HG02610 (cell line): ENCODE results near the gene SLC25A29.
"Not testable (repeated sequence)": the region's sequence is repeated elsewhere in the genome, so short reads cannot be mapped to it uniquely, and the experiment has no call there.

ENCODE experiments used
- ATAC-seq: cut with Tn5 transposase; IDR thresholded peaks from one replicate; pipeline ENCODE4 v1.9.1; 2021; ENCODE audit warnings: mild to moderate bottlenecking, moderate library complexity; ENCODE audit not compliant: unreplicated experiment

Gene SLC25A29, protein sequence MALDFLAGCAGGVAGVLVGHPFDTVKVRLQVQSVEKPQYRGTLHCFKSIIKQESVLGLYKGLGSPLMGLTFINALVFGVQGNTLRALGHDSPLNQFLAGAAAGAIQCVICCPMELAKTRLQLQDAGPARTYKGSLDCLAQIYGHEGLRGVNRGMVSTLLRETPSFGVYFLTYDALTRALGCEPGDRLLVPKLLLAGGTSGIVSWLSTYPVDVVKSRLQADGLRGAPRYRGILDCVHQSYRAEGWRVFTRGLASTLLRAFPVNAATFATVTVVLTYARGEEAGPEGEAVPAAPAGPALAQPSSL

DNA sequence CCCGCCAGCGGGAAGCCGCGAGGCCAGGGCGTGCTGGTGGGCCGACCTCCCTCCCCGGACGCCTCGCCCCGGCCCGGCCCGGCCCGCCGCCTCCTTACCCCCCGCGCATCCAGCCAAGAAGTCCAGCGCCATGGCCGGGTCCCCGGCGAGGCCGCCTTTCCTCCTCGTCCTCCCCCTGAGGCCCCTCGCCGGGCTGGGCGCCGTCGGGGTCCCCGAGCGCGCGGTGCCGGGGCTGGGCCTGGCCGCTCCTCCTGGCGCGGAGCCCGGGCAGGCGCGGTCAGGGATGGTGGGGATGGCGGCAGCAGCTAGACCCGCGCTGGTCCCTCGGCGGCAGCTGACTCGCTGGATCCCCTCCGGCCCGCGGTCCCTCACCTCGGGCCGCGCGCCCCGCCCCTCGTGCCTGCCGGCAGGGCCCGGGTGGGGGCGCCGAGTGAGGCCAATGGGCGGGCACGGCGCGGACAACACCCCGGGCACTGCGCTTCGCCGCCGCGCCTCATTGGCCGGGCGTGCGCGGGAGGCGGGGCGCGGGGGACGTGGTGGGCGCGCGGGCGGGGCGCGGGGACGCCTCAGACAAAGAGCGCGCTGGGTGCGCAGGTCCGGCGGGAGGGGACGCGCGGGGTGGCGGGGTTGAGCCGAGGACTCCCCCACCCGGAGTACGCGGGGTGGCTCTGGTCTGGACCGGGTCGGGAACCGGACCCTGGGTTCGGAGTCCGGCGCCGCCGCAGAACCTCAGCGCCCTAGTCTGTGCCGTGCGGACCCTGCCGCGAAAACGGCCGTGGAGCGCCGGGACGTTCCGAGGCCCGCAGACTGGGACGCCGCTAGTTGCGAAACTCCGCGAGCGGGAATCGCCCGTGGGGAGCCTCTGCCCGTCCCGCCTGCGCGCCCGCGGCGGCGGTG lies at the start of gene SLC25A29:
SLC25A29 (minus strand) TSS at position 344 of the 897 bp plus-strand sequence; CDS start at position 132, 212 bp downstream.
- peak; percentile 84 for ATAC-seq

DNA sequence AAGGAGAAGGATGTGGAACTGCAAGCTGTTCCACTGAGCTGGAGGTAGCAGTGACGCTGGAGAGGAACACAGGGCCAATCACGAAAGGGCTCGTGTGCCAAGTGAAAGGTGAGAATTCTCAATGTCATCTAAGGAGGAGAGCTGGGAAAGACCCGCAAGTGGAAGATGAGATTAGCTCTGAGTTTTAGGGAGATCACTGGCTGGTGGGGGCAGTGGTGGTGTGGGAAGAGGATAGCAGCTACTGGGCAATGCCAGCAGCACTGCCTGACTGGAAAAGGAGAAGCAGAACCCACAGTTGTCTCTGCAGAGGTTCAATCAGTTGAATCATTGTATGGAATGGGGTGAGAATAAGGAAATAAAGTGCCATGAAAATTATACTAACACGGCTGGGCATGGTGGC lies 44.7 kb upstream of the SLC25A29 start:
- ATAC-seq, result no peak

DNA sequence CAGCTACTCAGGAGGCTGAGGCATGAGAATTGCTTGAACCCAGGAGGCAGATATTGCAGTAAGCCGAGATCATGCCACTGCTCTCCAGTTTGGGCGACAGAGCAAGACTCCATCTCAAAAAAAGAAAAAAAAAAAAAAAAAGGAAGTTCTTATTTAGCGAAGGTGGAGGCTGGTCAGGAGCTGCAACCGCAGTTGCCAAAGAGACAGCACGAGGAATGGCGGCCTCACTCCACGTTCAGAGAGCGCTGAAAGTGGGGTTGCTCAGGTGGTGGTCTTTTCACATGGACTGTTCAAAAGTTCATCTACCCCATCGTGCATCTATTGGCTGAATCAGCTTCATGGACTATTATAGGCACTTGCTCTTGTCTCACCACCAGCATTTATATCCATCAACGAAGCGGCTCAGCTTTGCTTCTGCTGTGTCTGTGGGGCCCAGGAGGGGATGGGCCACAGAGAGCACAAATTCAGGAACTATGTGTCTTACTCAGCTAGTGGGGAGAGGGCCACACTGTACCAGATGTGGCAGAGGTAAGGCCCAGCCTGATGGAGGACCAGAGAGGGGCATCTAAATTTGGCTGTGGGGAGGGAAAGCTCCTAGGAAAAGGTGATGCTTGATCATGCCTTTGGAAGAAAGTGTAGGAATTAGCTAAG lies 44.2 kb upstream of the SLC25A29 start:
- no peak for ATAC-seq

DNA sequence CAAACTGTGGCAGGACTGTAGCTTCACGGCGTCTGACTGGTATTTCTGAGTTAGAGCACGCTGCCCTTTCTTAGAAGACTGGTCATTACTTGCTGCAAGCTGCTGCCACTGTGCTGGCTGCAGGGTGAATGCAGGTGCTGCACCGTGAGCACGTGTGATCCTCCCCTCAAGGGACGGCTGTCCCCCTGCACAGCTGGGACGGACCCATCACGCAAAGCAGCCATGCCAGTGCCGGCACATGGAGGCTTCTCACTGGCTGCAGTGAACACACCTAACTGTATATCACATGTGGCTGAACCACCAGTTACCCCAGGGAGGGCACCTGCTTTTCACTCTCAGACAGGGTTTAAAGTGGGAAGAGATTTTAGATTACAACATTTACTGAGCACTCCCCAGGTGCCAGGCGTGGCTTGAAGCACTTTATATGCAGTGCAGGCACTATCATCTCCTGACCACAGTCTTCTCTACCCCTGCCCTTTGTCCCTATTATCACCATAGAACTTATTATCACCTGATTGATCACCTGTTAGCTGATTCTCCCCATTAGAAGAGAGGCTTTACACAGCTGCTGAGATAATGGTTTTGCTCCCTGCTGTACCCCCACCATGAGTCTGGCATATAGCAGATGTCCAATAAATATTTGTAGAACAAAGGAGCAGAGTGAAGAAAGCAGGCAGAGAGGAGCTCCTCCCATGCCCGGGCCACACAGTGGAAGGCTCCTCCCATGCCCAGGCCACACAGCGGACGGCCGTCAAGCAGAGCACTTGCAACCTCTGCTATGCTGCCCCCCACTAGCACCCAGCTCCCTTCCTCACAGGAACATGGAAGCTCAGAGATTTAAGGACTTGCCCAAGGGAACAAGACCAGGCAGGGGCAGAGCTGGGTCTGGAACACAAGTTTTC lies 42.8 kb upstream of the SLC25A29 start:
- ATAC-seq, result no peak

DNA sequence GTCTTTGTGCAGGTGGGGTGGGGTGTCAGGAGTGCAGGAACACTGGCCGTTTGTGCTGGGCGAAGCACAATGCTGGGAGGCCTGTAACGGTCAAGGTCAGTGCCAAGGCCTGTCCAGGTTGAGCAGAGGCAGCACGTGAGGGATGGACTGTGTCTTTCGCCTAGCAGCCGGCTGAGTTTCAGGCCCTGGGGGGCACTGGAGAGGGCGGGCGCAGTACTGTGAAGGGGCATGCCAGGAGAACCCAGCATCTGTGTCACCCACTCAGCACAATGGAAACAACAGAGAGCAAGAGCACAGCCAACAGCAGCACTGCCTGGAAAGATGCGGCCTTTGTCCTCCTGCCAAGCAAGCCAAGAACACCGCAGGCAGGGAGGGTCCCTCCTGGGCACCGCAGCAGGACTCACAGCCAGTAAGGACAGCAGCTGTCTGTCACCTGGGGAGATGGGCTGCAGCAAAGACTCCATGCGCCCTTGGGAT lies 42.0 kb upstream of the SLC25A29 start:
- ATAC-seq, result no peak

DNA sequence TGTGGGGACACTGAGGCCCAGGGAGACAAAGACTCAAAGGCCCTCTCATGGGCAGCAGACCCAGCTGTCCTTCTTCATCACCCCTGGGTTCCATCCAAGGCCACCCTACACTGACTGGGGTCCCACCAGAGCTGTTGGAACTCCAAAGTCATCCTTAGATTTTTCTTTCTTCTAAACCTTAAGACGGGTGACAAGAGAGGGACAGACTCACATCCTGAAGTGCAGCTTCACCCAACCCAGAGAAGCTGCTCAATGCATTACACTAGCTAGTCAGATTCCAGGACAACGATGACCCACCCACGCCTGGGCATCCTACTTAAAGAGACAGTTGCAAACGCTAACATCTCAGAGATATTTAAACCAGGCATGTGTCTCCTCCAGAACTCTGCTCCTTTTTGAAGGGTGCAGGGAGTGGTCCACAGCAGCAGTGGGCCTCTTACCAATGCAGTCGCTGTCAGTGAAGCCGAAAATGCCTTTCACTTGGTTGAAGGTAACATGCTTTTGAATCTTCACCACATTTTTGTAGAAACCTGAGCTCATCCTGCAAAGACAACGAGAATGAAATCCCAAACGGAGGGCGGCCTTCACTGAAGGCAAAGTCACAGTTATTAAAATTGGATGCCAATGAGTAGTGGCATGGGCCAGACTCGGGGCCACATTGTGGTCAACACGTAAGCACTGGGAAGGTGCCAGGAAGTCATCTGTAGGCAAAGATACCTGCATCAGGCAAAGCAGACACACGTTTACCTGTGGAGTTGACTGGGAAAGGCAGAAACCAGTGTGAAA lies 40.3 kb upstream of the SLC25A29 start:
- no peak for ATAC-seq

DNA sequence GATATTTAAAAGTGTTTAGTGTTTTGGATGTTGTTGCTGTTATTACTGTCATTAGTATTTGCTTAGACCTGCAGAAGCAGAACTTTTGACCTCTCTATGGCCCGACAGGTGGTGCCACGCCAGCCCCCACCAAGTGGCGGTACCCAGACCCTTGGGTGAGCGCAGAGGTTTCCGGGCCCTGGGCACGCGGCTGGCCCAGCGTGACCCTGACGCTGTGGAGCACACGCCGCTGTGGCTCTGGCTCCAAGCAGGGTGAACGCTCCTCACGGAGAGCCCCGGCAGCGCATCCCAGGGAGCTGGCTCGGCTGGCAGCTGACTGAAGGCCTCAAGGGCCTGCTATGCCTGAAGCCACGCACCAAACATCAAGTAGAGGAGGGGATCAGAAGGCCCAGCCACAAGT lies 39.5 kb upstream of the SLC25A29 start:
- no peak for ATAC-seq

DNA sequence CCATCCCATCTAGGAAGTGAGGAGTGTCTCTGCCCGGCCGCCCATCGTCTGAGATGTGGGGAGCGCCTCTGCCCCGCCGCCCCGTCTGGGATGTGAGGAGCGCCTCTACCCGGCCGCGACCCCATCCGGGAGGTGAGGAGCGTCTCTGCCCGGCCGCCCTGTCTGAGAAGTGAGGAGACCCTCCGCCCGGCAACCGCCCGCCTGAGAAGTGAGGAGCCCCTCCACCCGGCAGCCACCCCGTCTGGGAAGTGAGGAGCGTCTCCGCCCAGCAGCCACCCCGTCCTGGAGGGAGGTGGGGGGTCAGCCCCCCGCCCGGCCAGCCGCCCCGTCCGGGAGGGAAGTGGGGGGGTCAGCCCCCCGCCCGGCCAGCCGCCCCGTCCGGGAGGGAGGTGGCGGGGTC lies 38.4 kb upstream of the SLC25A29 start:
- not testable (repeated sequence) for ATAC-seq

DNA sequence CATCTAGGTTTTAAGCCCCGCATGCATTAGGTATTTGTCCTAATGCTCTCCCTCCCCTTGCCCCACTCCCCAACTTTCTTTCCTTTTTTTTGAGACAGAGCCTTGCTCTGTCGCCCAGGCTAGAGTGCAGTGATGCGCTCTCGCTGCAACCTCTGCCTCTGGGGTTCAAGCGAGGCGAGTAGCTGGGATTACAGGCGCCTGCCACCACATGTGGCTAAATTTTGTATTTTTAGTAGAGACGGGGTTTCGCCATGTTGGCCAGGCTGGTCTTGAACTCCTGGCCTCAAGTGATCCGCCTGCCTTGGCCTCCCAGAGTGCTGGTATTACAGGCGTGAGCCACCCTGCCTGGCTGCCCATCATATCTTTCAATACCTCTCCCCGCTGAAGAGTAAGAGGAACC lies 36.6 kb upstream of the SLC25A29 start:
- not testable (repeated sequence) for ATAC-seq

DNA sequence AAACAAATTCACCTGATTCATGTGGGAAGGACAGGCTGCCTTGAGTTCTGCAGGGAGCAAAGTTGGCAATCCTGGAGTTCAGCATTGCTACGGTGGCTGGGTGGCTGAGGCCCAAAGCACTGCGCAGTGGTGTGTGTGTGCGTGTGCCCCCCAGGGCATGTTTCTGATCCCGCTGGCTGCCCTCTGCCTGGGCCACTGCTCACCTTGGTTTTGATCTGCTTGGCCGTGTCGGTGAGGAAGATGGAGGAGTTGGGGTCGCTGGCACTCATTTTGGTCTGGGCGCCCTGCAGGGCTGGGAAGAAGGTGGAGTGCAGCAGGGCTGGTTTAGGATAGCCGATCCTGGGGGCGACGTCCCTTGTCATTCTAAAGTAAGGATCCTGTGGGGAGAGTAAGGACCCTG lies 36.0 kb upstream of the SLC25A29 start:
- no peak for ATAC-seq

DNA sequence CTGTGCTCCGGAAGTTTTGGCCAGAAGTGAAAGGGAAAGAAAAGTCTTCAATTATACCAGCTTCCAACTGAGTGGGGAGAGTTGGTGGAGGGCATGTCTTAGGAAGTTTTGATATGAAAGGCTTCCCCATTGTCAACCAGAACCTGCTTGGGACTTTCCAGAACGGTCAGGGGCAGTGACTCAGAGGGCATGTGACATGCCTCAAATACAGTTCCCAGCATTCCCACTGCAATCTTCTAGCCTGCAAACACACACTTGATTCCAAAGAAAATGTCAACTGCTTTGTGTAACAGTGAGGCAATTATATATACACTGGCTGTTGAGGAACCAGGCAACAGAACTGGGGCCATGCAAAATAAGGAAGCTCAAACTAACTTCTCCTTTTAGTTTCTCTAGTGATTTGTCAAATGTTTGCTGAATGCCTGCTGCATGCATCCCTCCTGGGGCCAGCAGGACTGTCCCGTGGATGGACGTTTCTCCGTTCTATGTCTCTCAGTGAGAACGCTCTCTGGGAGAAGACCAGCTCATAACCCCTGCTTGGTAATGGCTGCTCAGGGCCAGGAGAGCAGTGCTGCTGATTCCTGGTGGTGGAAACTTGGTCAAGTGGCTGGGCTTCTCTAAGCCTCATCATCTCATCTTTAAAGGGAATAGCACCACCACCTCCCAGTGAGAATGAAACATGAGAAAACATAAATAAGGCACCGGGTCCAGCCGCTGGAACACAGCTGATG lies 35.2 kb upstream of the SLC25A29 start:
- peak; percentile 60 for ATAC-seq

DNA sequence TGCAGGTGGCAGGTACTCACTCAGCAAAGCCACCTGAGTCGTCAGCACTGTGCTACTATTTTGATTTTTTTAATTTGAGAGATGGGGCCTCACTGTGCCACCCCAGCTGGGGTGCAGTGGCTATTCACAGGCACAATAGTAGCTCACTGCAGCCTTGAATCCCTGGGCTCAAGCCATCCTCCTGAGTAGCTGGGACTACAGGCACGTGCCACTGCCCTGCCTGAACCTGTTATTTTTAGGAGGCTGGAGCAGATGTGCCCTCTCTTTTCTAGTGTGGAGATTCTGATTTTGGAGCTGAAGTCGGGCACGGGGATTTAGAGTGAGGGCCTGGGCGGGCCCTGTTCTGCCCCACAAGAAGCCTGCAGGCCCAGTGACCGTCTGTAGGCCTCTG lies 34.2 kb upstream of the SLC25A29 start:
- ATAC-seq, result no peak

DNA sequence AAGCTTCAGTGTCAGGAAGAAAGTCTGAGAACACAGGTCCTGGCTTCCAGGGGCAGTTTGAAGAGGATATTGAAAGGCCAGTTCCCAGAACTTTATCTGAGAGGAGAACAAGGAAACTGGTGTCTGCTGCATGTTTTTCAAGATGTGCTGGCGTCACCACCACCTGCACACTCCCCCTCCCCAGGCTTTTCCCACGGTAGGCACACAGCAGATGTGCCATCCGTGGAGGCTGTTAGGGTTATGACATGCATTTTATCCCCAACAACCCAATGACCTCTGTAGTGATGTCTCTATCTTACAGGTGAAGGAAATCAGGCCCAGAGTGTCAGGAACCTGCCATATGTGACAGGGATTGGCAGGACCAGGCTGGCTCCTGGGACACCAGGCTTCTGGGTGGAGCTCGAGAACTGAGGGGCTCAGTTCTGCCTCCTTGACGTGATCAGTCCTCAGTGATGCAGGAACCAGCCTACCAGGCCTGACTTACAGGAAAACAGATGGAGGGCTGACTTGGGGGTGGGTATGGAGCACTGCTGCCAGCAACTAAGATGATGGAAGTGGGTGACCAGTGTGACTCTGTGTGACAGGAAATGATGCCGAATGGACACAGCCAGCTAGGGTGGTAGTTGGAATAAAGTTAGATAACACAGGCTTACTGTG lies 33.6 kb upstream of the SLC25A29 start:
- ATAC-seq, result no peak

DNA sequence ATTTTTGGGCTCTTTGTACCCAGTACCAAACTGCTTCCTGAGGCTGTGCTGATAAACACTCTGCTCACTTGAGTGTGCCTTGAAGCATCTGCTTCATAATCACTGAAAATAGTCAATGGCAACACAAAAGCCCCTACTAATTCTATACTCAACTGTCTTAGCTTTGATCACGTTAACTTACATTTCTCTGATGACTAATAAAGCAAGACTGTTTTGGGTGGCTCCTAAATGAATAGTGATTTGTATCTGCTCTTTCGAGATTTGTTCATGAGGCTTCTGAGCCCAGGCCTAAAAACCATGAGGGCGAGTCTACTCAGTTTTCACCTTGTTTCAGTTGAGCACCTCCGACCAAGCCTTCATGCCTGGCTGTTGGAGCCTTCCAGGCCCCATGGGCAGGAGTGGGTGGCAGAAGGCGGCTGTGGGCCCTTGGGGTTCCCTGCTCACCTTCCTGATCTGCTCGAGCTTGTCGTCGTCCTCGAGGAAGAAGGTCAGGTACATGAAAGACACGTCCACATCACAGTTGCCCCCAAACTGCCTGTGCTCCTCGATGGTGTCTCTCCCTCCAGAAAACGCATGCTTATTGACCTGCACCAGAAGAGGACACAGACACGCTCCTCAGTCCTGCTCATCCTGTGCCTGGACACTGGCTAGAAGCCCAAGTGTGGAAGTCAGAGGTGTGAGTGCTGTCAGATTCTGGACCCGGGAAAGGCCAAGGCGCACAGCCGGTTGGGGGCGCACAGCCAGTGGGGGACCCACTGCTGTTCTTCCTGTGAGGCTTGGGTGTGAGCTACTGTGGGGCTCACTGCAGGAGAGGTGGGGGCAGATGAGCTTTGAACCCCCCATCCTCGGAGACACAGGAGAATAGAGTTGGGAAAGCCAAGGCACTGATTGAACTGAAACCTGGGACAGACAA lies 30.6 kb upstream of the SLC25A29 start:
- peak; percentile 51 for ATAC-seq

DNA sequence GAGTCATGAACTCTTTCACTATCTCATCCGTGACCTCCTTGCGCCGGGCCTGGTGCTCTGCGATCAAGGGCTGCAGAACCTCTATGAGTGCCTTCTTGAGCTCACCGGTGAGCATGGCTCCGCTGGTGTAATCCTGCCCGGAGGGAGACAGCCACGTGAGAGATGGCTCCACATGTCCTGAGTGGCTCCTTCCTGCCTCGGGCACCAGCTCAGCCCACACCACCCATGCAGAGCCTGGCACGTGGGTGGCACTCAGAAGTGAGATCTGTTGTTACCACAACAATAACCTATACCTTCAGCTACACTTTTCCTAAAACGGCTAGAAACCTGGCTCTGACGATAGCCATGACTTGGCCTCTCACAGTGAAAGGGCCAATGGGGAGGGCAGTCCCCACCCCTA lies 28.7 kb upstream of the SLC25A29 start:
- ATAC-seq, result no peak

DNA sequence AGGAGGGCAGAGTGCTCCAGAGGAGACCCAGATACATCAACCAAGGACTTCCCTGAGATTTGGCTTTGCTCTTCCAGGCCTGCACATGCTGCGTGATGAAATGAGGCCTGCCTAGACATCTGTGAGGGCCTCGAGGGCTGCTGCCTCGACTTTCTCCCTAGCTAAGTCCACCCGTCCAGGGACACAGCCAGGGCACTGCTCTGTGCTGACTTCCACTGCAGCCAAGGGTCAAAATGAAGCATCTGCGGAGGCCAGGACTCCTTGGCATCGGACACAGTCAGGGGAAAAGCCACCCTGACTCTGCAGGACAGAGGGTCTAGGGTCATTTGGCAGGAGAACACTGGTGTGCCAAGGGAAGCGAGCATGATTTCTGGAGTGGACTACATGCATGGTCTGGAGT lies 27.6 kb upstream of the SLC25A29 start:
- no peak for ATAC-seq

DNA sequence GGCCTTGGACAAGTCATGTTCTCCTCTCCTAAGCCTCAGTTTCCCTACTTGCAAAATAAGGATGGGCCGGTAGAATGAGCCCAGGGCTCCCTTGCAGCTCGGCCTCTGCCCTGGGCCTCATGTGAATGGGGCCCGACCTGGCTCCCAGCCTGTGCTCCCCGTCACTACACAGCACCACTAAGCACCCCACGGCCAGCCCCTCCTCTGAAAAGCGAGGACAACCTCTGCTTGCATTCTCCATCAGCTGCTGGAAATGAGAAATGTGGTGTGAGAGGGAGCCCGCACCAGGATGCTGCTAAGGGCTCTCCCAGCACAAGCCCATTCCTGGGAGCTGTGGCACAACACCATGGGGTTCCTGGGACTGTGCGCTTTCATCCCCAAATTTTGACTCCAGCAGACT lies 27.1 kb upstream of the SLC25A29 start:
- ATAC-seq, result no peak
